HG02763 (cell line): Measurements from ENCODE around the gene SUN3.

Experiments used
- ATAC-seq: cut with Tn5 transposase; IDR thresholded peaks from one replicate; pipeline ENCODE4 v1.9.1; 2021; ENCODE audit warnings: mild to moderate bottlenecking, moderate library complexity; ENCODE audit not compliant: unreplicated experiment

SUN3 gene

GRCh38 chr7:47979832-47980181, 49.1 kb downstream of the SUN3 start:
- no peak for ATAC-seq

- ATAC-seq, result peak; percentile 99
These were observed 49.6 kb downstream of the SUN3 start, which contains the start of gene HUS1 for GRCh38 chr7:47979145-47979831. Gene HUS1, minus strand, starts transcription at chr7:47979615. Its CDS starts 96 bp downstream, at chr7:47979519.

DNA sequence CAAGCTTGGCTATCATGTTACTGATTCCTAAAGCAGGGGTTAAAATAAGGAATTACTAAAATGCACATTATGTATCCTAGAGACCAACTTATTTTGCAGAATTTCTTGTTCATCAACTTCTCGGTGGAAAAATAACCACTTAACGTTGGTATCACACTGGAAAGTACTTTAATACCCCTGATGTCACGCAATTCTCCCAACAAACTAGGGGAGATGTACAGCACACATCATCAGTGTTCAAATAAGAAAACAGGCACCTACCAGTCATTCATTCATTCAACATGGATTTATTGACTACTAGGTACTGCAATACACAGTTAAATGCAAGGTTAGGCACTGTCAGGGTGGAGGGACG, 50.1 kb downstream of the SUN3 start:
- ATAC-seq, result no peak

GRCh38 chr7:47973739-47974138, 55.2 kb downstream of the SUN3 start:
- ATAC-seq, result no peak

DNA sequence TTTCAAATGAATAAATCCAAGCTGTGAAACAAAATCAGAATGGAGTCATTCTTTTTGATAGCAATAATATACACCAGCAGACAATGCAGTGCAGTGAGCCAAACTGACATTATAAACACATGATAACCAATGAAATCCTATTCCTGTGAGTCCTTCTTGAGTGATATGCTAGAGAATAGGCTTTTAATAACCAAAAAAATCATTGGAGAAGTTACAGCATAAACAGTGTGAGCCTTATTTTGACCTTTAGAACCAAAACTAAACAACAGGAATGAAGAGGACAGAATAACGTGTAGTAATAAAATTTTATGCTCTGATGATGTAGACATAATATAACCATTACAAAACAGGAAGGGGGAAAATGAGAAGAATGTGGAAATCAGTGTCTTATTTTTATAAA, 58.1 kb downstream of the SUN3 start:
- ATAC-seq, result no peak

DNA sequence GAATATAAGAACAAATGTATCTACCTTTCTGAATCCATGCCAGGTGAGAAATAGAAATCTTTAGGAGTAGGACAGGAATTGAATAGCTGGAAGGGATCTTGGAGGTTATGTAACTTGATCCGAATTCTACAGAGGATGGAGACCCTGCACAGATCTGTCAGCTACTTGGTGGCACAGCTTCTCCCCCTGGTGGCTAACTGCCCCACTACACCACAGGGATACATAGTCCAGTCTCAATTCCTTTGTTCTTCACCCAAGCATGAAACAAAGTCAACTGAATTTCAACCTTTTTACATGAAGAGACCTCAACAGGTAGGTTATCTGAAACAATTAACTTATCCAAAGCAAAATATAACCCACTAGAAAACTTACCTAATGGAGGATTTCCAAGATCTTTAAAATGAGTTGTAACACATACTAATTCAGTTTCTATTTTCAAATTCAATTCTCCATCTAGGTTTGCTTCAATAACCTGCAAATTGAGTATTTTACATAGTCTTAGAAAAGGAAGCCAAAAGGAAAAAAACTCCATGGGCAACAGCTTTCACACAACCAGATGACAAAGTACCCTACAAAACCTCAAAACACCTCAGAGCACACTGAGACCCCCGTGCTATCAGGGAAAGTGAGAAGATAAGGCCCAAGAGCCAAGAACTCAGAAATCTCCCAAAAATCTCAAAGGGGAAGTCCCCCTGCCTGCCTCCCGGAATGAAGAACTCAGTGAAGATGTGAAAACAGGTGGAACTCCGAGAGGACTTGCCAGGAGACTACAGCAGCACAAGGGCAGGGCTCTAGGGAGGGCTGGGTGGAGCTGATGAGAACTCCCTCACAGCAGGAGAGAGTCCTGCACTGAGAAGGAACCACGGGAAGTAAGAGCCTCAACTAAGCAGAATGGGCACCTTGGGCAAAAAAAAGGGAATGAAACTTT, 59.8 kb downstream of the SUN3 start:
- ATAC-seq, result peak; percentile 72

- ATAC-seq, result no peak
These were observed 61.2 kb downstream of the SUN3 start for GRCh38 chr7:47967708-47968107.

DNA sequence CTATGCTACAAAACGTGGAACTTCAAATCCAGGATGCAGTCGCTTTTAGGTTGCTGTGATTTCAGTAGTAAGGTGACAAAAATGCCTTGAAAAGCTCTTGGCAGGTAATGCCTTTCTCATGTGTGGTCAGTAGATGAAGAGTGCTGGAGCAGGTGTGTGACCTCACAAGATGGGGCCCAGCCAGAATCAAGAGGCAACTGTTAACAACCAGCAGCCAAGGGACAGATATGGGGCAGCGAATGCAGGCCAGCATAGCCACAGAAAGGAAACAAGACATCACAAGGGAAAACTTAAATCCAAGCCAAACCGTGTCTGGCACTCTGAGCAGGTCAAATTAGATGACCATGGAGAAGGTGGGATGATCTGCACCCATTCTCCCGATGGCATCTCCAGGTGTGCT, 61.8 kb downstream of the SUN3 start:
- no peak for ATAC-seq

DNA sequence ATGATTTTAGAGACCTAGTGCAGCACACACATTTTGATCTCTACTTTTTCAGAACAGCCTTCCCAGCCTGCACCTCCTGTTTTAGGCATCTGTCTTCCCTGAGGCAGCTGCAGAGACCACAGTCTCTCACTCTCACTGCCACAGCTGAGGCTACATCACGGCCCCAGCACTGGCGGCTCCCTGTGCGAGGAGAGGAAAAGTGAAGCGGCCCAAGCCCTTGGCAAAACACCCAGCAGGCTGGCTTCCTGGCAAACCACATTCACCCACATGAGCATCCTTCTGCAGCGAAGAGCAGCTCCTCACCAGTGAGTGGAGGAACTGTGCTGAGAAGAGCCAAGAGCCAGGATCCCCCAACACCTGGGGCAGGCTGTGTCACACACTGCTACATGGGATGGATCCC, 63.5 kb downstream of the SUN3 start:
- ATAC-seq, result no peak

- no peak for ATAC-seq
These were observed 66.6 kb downstream of the SUN3 start for GRCh38 chr7:47962262-47962661.

- ATAC-seq, result no peak
These were observed 71.8 kb downstream of the SUN3 start for GRCh38 chr7:47957156-47957555.

DNA sequence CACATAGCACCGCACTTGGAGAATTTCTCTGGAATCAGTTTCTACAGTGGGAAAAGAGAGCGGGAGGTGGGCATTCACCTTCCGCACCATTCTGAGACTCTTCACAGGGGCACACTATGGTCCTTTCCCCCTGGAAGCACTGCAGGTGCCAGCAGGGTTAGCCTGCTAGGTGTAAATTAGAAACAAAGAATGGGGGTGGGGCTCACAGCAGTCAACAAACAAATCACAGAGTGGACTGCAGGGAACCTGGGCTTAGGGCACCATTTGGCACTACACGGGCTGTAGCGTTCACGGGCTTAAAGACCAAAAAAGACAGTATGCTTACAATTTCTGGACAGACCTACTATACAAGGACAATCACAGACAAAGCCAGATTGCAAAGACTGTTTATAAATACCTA, 72.7 kb downstream of the SUN3 start:
- no peak for ATAC-seq

GRCh38 chr7:47954231-47954911, 74.5 kb downstream of the SUN3 start:
- ATAC-seq, result no peak

GRCh38 chr7:47953822-47954221, 75.1 kb downstream of the SUN3 start:
- ATAC-seq, result no peak

GRCh38 chr7:47952224-47952623, 76.7 kb downstream of the SUN3 start:
- ATAC-seq, result no peak

DNA sequence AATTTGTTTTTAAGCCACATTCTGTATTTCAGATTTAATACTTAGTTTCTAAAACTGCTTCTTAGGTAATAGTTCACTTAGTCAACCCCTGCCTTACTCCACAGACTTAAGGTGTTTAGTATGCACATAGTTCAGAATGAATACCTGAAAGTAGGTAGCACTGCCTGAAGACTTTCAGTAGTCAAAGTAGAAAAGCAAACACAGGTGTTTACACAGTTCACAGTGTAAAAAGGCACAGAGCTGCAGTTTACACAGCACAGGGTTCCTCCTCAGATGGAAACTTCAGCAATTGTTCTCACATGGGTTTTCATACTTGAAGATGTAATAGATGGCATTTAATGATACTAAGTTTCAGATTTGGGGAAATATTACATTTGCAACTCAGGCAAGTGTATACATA, 77.5 kb downstream of the SUN3 start:
- no peak for ATAC-seq

- no peak for ATAC-seq
These were observed 78.2 kb downstream of the SUN3 start for GRCh38 chr7:47950714-47951113.

- ATAC-seq, result no peak
These were observed 79.2 kb downstream of the SUN3 start for GRCh38 chr7:47949703-47950102.

DNA sequence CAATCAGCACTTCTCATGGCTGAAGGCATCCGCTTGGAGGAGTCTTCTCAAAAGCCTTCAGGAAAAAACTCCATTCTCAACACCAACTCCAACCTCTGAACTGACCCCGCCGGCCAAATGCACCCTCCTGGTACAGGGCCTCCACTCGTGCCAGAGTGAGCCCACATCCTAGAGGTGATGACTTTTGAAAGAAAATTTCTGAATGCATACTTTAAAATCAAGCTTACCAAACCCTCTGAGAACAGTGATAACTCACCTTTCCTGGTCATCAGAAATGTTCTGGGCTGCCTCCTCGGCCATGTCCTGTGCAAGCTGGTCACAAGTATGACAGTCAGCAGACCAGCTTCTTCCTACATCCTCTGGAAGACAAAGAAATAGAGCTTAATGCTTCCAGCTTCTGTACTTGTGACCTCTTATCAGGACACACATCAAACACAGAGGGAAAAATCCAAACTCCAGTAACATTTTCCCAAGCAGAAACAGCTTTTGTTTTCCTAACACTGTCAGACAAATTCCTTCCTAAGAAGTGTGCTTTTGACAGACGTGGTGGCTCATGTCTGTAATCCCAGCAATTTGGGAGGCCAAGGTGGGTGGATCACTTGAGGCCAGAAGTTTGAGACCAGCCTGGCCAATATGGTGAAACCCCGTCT, 80.6 kb downstream of the SUN3 start, which contains the start of gene PKD1L1:
TSS of gene PKD1L1 (minus strand) at position 326 of the 650 bp plus-strand sequence. CDS start at position 300, 26 bp downstream.
- no peak for ATAC-seq

DNA sequence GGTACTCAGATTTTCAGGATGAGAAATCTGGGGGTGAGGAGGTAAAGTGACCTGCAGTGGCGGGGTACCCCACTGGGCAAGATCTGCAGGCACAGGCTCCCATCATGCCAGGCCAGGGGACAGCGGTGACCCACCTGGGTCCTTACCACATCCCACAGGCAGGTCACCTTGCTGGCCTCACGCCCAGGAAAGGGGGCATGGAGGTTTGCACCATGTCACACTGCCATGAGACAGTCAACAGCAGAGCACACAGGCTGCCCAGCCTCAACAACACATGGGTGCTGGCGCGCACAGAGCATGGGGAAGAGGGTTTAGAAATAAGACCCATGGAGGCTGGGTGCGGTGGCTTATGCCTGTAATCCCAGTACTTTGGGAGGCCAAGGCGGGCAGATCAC, 81.6 kb downstream of the SUN3 start:
- ATAC-seq, result no peak
